Stimulated activated CD4-positive, alpha-beta T cell treated with anti-CD3 and anti-CD28 coated beads, Interleukin-2, amount 100 ng/mL, for 4 hours (primary cell): ENCODE measurements around the gene ATAD3B.
"Not testable (repeated sequence)": the region's sequence is repeated elsewhere in the genome, so short reads cannot be mapped to it uniquely, and the experiment has no call there.

Experiments used
- DNase-seq: peaks from one replicate; pipeline ENCODE4 v3.0.0-alpha.2; 2020; ENCODE audit warnings: low read depth

ATAD3B gene

DNA sequence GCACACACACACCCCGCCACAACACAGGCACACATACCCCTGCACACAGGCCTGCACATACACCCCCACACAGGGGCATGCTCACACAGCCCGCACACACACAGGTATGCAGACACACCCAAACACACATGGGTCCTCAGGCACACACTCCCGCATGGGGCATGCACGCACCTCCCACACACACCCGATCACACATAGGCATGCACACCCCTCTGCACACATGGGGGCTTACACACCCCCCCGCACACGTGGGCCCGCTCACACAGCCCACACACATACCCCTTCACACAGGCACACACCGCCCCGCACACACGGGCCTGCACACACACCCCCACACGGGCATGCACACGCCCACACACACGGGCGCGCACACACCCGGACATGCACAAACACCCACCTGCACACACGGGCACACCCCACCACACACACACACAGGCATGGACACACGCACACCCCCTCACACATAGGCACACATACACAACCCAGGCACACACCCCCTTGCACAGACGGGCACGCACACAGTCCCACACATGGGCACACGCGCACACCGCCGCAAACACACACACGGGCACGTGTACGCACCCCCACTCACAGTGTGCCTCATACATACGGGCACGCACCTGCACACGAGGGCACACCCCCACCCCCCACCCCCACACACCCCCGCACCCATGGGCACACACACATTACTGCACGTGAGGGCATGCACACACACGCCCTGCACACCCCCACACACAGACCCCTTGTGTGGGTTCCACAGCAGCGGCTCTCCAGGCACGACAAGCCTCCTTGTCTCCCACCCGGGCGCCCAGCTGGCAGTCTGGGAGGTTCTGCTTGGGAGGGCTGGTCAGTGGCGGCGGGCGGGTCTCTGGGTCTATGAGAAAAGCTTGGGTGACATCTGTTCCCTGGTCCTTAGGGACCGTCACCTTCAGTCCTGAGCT is 8.3 kb downstream of the ATAD3B start:
- DNase-seq: no peak

DNA sequence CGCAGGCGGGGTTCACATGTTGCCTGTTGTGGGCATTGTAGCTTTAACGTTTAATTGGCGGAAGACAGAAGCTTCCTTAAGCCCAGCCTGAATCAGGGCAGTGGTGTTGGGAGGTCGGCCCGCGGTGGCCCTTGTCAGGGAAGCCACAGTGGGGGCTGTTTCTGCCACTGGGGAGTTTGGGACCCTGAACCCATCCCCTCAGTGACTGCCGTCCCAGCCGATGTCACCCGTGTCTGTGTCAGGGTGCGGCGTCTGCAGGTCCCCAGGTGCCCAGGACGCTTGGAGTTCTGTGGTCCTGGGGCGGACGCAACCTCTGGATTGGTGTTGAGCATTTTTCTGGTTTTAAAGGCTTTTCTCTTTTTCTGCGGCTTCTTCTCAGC is 8.9 kb downstream of the ATAD3B start:
- not testable (repeated sequence) for DNase-seq

DNA sequence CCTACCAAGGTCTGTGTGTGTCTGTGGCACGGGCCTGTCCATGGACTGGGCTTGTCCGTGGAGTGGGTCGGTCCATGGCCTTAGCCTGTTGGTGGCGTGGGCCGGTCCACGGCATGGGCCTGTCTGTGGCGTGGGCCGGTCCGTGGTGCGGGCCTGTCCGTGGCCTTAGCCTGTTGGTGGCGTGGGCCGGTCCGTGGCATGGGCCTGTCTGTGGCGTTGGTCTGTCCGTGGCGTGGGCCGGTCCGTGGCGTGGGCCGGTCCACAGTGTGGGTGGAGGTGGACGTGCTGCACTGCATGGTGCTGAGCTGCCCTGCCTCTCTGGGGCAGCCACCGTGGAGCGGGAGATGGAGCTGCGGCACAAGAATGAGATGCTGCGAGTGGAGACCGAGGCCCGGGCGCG is 10.2 kb downstream of the ATAD3B start:
- DNase-seq: not testable (repeated sequence)

DNA sequence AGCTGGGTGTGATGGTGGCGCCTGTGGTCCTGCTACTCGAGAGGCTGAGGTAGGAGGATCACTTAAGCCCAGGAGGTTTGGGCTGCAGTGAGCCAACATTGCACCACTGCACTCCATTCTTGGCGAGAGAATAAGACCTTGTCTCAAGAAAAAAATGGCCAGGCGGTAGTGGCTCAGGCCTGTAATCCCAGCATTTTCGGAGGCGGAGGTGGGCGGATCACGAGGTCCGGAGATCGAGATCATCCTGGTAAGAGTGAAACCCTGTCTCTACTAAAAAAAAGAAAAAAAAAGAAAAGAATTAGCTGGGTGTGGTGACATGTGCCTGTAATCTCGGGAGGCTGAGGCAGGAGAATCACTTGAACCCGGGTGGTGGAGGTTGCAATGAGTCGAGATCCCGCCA is 11.3 kb downstream of the ATAD3B start:
- no peak for DNase-seq

DNA sequence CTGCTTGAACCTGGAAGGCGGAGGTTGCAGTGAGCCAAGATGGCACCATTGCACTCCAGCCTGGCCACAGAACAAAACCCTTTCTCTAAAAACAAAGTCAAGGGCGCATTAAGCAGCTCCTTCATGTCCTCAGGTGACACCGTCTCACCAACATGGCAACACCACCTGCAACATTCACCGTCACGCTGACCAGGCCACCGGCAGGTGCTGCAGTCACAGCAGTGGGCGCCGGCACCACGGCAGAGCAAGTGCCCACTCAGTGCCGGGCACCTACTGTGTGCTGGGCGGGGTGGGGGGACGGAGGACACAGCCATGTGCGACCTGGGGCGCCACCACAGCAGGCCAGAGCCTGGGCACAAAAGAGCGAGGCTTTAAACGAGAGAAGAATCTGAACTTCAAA is 12.1 kb downstream of the ATAD3B start:
- DNase-seq: no peak

DNA sequence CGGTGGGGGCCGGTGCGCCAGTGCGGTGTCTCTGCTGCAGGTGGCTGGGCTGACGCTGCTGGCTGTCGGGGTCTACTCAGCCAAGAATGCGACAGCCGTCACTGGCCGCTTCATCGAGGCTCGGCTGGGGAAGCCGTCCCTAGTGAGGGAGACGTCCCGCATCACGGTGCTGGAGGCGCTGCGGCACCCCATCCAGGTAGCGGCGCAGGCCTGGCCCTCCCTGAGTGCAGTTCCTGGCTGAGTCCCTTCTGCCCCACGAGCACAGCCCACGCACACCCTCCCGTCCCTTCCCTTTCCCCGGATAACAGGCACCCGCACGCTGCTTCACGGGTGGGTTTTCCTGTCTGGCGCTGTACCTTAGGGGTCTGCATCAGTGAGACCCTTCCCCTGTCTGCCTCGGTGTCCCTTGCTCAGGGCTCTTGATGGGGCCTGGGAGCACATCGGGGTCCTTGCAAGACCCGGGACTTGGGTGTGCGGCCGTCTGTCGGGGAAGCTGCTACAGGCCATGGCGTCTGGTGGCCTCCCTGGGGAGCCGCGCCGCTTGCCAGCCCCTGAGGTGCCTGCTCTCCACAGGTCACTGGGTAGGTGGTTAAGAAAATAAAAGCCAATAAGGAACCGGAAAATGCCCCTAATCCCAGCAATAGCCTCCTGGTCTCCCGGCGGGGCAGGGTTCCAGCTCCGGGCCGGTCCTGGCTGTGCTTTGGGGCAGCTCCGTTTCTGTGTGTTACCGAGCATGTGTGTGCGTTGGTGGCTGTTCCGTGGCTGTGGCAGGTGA is 13.6 kb downstream of the ATAD3B start:
- DNase-seq: not testable (repeated sequence)

DNA sequence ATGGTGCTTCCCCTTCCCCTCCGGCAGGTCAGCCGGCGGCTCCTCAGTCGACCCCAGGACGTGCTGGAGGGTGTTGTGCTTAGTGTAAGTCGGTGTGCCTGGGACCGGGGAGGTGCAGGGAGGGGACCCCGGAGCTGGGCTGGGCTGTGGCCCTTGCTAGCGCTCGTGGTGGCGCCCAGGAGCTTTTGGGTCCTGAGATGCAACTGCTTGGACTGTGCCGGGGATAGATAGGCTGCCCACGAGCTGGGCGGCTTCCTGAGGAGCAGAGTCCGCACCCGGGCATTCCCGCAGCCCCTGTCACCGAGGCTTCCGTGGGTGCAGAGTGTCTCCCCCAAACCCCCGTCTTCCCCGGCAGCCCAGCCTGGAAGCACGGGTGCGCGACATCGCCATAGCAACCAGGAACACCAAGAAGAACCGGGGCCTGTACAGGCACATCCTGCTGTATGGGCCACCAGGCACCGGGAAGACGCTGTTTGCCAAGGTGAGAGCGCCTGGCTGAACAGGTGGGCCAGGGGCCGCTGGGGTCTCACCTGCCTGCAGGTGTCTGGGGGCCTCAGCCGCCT is 14.3 kb downstream of the ATAD3B start:
- DNase-seq: not testable (repeated sequence)

DNA sequence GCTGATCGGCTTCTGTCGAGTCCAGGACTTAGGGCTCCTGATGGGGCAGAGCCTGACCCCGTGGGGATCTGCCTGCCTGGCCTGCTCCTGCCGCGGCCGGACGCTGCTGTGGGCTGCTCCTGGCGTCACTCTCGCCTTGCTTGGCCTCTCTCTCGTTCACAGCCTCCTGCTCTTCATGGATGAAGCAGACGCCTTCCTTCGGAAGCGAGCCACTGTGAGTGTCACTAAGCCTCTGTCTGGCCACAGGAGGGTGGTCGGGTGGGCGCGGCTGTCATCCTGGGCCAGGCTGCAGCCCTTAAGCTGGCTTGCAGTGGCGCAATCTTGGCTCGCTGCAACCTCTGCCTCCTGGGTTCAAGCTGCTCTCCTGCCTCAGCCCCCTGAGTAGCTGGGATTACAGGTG is 16.1 kb downstream of the ATAD3B start:
- no peak for DNase-seq

DNA sequence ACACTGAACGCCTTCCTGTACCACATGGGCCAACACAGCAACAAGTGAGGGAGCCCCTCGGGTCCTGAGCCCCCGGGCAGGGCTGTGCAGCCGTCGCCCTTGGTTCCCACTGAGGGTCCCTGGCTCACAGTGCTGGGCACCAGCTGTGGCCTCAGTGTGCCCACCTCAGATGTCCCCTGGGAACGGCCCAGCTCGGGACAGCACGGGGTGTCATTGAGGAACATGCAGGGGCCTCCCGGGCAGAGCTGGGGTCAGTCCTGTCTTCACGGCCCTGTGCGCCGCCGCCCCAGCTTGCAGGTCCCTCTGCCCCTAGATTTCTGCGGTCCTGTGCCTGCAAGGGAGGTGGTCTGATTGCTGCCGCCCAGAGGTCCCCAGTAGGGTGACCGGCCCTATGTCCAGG is 17.7 kb downstream of the ATAD3B start:
- DNase-seq: no peak

DNA sequence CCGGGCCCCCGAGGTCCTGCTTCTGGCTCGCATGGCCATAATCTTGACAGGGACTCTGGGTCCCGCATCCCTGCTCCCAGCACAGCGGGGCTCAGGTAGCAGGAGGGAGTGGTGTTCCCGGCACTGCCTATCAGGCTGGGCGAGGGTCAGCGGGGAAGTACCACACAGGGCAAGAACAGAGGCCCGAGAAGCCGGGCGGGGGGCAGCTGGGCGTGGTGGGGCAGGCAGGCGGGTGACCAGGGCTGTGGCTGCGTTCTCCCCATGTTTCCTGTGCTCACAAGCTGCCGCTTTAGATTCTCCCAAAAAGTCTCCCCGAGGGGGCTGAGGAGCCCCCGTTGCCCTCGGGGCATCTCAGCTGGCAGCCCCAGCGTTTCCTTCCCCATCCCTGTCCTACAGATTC is 18.3 kb downstream of the ATAD3B start:
- no peak for DNase-seq

DNA sequence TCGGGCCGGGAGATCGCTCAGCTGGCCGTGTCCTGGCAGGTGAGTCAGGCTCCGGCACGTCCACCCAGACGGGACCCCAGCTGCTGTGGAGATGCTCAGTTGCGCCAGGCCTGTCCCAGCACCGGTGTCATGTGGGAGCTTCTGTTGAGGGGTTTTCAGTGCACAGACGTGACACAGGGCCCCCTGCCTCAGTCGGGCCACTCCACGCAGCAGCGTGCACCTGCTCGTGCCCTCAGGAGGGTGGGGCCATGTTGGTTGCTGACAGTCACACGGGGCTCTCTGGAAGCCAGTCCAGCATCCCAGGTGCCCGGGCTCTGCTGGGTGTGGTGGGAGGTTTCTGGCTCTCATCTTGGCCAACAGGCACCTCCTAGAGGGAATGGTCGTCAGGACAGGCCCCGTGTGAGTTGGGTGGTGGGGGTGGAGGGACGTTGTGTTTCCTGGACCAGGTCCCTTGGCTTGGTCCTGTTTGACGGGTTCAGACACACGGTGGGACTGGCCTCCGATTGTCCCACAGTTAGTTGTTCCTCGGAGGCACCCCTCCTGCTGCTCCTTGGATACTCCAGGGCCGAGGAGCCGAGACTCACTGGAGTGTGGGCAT is 19.2 kb downstream of the ATAD3B start:
- DNase-seq: no peak

DNA sequence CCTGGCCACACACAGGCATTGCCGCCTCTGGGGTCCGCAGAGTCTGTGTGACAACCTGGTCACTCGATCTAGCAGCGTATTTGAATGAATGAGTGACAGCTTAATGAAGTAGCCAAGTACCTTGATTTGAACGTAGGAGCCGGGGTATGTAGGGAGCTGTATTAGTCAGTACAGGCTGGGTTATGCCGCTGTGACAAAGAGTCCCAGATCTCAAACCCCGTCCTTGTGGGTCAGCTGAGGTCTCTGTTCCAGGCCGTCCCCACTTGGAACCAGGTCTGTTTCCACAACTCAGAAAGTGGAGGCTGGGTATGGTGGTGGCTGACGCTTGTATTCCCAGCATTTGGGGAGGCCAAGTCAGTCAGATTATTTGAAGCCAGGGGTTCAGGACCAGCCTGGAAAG is 20.0 kb downstream of the ATAD3B start:
- no peak for DNase-seq

DNA sequence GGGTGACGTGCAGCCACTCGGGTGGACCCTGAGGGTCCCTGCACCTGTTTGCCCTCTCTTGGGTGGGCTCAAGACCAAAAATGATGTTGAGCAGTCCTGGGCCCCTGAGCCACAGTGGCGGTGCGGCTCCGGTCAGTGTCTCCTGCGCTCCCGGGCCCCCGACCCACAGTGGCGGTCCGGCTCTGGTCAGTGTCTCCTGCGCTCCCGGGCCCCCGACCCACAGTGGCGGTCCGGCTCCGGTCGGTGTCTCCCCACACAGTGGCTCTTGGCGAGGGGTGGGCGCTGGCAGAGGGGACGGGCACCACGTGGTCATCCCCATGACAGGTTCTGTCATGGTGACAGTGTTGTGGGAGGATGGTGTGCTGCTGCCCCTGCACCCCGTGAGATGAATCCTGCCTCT is 22.7 kb downstream of the ATAD3B start:
- DNase-seq: not testable (repeated sequence)

DNA sequence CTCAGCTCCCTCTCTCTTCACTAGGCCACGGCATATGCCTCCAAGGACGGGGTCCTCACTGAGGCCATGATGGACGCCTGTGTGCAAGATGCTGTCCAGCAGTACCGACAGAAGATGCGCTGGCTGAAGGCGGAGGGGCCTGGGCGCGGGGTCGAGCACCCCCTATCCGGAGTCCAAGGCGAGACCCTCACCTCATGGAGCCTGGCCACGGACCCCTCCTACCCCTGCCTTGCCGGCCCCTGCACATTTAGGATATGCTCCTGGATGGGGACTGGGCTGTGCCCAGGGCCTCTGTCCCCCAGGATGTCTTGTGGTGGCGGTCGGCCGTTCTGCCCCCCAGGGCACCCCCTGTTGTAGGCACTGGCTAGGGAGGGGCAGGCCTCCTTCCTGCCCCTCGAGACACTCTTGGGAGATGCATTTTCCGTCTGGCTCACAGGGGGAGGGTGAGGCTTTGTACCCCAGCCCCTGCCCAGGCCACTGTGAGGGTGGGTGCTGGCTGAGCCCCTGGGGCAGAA is 24.0 kb downstream of the ATAD3B start:
- DNase-seq: not testable (repeated sequence)

DNA sequence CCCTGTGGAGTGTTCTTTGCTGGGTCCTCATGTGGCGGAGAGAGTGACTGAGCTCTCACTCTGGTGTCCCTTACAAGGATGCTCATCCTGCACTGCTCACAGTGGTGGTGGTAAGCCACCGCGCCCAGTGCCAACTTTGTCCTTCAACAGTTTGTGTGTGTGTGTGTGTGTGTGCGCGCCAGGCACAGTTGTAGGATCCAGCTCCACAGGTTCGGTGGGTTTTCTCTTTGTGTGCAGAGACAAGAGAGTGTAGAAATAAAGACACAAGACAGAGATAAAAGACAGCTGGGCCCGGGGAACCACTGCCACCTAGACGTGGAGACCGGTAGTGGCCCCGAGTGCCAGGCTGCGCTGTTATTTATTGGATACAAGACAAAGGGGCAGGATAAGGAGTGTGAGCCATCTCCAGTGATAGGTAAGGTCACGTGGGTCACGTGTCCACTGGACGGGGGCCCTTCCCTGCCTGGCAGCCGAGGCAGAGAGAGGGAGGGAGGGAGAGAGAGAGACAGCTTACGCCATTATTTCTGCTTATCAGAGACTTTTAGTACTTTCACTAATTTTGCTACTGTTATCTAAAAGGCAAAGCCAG is 33.3 kb downstream of the ATAD3B start:
- DNase-seq: peak; percentile 32

DNA sequence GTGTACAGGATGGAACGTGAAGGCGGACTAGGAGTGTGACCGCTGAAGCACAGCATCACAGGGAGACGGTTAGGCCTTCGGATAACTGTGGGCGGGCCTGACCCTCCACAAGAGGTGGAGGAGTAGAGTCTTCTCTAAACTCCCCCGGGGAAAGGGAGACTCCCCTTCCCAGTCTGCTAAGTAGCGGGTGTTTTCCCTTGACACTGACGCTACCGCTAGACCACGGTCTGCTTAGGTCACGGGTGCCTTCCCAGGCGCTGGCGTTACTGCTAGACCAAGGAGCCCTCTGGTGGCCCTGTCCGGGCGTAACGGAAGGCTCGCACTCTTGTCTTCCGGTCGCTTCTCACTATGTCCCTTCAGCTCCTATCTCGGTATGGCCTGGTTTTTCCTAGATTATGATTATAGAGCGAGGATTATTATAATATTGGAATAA is 33.8 kb downstream of the ATAD3B start:
- DNase-seq: not testable (repeated sequence)

DNA sequence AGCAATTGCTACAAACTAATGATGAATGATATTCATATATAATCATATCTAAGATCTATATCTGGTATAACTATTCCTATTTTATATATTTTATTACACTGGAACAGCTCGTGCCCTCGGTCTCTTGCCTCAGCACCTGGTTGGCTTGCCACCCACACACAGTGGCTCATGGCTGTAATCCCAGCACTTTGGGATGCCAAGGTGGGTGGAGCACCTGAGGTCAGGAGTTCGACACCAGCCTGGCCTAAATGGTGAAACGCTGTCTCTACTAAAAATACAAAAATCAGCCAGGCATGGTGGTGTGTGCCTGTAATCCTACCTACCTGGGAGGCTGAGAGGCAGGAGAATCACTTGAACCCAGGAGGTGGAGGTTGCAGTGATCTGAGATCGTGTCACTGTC is 34.2 kb downstream of the ATAD3B start:
- not testable (repeated sequence) for DNase-seq

DNA sequence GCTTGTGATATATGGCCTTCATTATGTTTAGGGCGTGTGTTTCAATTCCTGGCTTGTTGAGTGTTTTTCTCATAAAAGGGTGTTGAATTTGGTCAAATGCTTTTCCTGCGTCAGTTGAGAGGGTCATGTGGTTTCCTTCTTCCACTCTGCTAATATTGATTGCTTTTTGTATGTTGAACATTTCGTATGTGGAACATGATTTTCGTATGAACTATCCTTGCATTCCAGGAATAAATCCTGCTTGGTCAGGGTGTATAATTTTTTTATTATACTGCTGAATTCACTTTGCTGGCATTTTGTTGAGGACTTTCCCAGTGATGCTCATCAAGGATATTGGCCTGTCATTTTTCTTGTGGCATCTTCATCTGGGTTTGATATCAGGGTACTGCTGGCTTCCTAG is 35.7 kb downstream of the ATAD3B start:
- no peak for DNase-seq

DNA sequence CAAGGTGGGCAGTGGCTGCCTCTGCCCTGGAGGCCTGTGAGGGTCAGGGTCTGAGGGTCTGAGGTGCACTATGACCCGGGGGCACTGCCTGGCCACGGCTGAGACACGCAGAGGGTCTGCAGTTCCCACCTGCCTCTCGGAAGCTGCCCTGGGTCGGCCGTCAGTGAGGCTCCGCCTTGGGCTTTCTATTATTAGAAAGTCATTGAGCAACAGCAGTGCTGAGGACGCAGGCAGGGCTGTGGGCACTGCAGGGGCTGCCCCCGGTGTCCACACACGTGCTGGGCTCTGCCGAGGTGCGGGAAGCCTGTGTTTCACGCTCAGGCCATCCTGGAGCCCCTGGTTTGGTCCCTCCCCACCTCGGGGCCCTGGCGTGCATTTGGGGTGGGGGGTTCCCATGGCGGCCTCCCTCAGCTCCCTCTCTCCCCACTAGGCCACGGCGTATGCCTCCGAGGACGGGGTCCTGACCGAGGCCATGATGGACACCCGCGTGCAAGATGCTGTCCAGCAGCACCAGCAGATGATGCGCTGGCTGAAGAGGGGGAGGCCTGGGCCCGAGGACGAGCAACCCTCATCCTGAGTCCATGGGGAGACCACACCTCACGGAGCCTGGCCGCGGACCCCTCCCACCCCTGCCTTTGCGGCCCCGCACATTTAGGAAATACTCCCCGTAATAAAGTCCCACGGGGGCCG is 37.4 kb downstream of the ATAD3B start:
- DNase-seq: not testable (repeated sequence)

DNA sequence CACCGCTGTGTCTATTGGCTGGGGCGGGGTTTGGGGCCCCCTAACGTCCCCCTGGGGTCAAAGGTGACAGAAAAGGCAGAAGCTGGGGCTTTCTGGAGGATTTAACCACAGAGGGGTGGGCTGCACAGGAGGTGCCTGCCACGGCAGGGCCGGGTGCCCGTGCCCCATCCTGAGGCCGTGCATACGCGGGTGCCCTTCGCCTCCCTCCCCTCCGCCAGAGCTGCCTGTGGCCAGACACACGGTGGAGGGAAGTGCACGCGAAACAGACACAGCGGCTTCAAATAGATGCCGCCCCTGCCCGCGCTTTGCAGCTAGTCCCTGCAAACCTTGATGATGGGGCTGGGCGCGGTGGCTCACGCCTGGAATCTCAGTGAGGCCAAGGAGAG is 37.9 kb downstream of the ATAD3B start:
- DNase-seq: not testable (repeated sequence)

DNA sequence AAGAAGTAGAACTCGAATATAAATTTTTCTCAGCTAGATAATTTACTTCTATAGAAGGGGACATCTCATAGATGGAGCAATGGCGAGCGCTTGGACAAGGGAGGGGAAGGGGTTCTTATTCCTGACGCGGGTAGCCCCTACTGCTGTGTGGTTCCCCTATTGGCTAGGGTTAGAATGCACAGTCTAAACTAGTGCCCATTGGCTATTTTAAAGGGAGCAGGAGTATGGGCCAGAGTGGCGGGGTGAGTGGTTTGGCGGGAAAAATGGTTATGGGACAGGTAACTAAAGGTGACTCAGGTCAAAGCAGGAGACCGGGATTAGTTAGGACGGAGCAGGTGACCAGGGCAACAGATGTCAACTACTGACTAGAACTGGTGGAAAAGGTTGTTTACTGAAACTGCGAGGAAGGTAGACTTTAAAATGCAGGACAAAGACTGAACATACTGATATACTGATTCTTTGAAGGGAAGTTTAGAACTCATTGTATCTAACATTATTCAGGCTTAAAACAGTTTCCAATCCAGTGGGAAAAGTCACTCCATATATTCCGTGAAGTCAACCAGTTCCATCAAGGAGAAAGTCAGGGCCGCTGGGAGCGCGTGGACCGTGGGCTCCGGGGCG is 39.5 kb downstream of the ATAD3B start:
- no peak for DNase-seq
